ENCODE measurements around the gene TBL1X. TPM values are rescaled to one million over a fixed set of nuclear protein-coding genes. Genes with fewer than 3 reads are reported as not detected.
A peak's percentile ranks its signal among the peaks of the same experiment; 100 is the strongest.

Gene TBL1X
- total and polyA plus RNA-seq, 2 of the 8 experiments (the other 6 are each of a cell fraction or from before 2014, with no cell fraction given), result 13.3 to 25.6 TPM

- Histone ChIP-seq H3K27ac (ENCODE audit: low read depth, low read length) (no peak overlapping the region), H2BK12ac (ENCODE audit: low read depth, low read length) (no peak overlapping the region), H4K20me1 (replicated peaks in 1 of 2; ENCODE audit: control insufficient read depth in 1 of 2, insufficient read depth in 2 of 2, low read length in 2 of 2) (no peaks in the 10 kb centered on the region), H3K14ac (ENCODE audit: insufficient read length) (no peak overlapping the region), H3K4me3 (ENCODE audit: extremely low read depth in 1 of 4, insufficient read depth in 2 of 4, low read depth in 3 of 4, low read length in 4 of 4) (no peak overlapping the region), H3K9ac (replicated peaks in 1 of 4; ENCODE audit: extremely low read depth in 1 of 4, low read depth in 3 of 4, low read length in 3 of 4) (no peak overlapping the region), H2BK20ac (ENCODE audit: low read length) (no peak overlapping the region), H3K23me2 (ENCODE audit: low read depth, low read length) (peaks cover 2% of the 10 kb centered on the region; the same call in 1 of the 2 replicates), H3K9me3 (ENCODE audit: insufficient read depth in 2 of 2, low read depth in 1 of 2, low read length in 1 of 2) (no peaks in the 10 kb centered on the region), H3K4ac (replicated peaks; ENCODE audit: insufficient read length, low read depth, low read length) (no peak overlapping the region), H3K79me2 (ENCODE audit: control insufficient read depth in 1 of 2, insufficient read depth in 2 of 2, low read length in 2 of 2) (peaks cover 0 to 36% of the 10 kb centered on the region in 2 experiments; a peak in 2 of 4 replicates), H4K8ac (ENCODE audit: extremely low read depth, insufficient read depth, low read length) (no peak overlapping the region), H3K79me1 (ENCODE audit: low read depth, low read length) (no peaks in the 10 kb centered on the region), H2AK5ac (ENCODE audit: low read depth, low read length) (no peak overlapping the region), H2BK15ac (ENCODE audit: low read length) (no peak overlapping the region), H4K5ac (ENCODE audit: insufficient read length, low read depth, low read length) (no peak overlapping the region), H4K91ac (replicated peaks; ENCODE audit: insufficient read length, low read length) (no peak overlapping the region), H3K23ac (ENCODE audit: insufficient read length) (no peak overlapping the region), H2AFZ (ENCODE audit: low read length) (no peak overlapping the region), H3K4me1 (replicated peaks in 1 of 4; ENCODE audit: control insufficient read depth in 3 of 4, insufficient read depth in 4 of 4, low read length in 3 of 4) (peaks cover 1 to 24% (median 10%) of the 10 kb centered on the region in 4 experiments; a peak in 6 of 7 replicates), H3K4me2 (ENCODE audit: insufficient read depth in 1 of 2, low read depth in 2 of 2, low read length in 2 of 2) (peak overlapping the region; percentile 21 to 49; a peak in 3 of 4 replicates), H3K36me3 (ENCODE audit: control insufficient read depth in 2 of 4, insufficient read depth in 4 of 4, low read length in 3 of 4) (no peaks in the 10 kb centered on the region), H3K18ac (ENCODE audit: extremely low read depth, low read length) (no peak overlapping the region), H3K27me3 (replicated peaks in 1 of 4; ENCODE audit: control insufficient read depth in 3 of 4, extremely low read depth in 1 of 4, insufficient read depth in 3 of 4, low read length in 3 of 4) (no peaks in the 10 kb centered on the region), H2BK120ac (replicated peaks; ENCODE audit: low read depth, low read length) (no peak overlapping the region), H2BK5ac (ENCODE audit: low read depth, low read length) (no peak overlapping the region), H3K56ac (replicated peaks; ENCODE audit: insufficient read length, low read depth, low read length) (peak overlapping the region; percentile 53)
- DNase-seq (ENCODE audit: low read depth in 1 of 2, low spot score in 2 of 2) (no peak), FAIRE-seq (no peak)
- ChIA-PET POLR2A (ENCODE audit: partially characterized antibody) (no interaction called here), CTCF (ENCODE audit: partially characterized antibody) (interaction anchor here (0.7 to 1.4 kb wide), 4 partner anchors 9 to 379 kb away, joined by 3 to 5 read pairs (median 4); no protein-coding TSS in a partner anchor)
- WGBS, 2 experiments (ENCODE audit: extremely low coverage in 1 of 2, insufficient coverage in 1 of 2, insufficient read length in 1 of 2, insufficient replicate concordance in 2 of 2, low coverage in 1 of 2, low lambda C conversion rate in 2 of 2, missing lambda C conversion rate in 1 of 2), result 47% methylated on average over 4 of the region's 8 CpGs; no CpG with 5 or more reads in 1 of the 2 experiments
- TF ChIP-seq MAX (IDR thresholded peaks at IDR 0.05) (no peak), TCF12 (IDR thresholded peaks at IDR 0.05; ENCODE audit: low read depth, low read length) (no peak)
Observed at GRCh38 chrX:9525511-9526248, 60.8 kb downstream of the TBL1X start.

Measured in H1 (cell line).